CD8-positive, alpha-beta memory T cell (primary cell): ENCODE measurements around the gene MRS2. TPM values are rescaled to one million over a fixed set of nuclear protein-coding genes. Genes with fewer than 3 reads are reported as not detected.
"Not testable (repeated sequence)": the region's sequence is repeated elsewhere in the genome, so short reads cannot be mapped to it uniquely, and the experiment has no call there.

ENCODE experiments used
- CTCF ChIA-PET: fragments of 350-600 bp; sonication (Branson Sonifier 250); formaldehyde crosslinking; loops from one replicate; lab custom pipeline; 2021; ENCODE audit warnings: antibody characterized with exemption; lab: Charles Lee
- POLR2A ChIA-PET: fragments of 350-600 bp; sonication (Branson Sonifier 250); formaldehyde crosslinking; loops from one replicate; lab custom pipeline; 2021; ENCODE audit warnings: antibody characterized with exemption; lab: Charles Lee
- DNase-seq, 5 donors: peaks; one replicate each; pipeline versions ENCODE4 v3.0.0 to v3.0.0-alpha.2; 2020 to 2022; ENCODE audit warnings: mixed read lengths in 1 of 5
- H3K27ac ChIP-seq: one replicate; pipeline ENCODE4 v1.7.0; 2013; ENCODE audit warnings: low read depth, mild to moderate bottlenecking, low read length, moderate library complexity
- H3K27me3 ChIP-seq: 2 replicates; pipeline ENCODE4 v1.7.0; 2013; ENCODE audit warnings: low read length, mild to moderate bottlenecking; ENCODE audit not compliant: insufficient read depth, poor library complexity, severe bottlenecking
- H3K36me3 ChIP-seq: 2 replicates; pipeline ENCODE4 v1.7.0; 2013; ENCODE audit warnings: mild to moderate bottlenecking, low read length, moderate library complexity; ENCODE audit not compliant: insufficient read depth
- H3K4me1 ChIP-seq: 2 replicates; pipeline ENCODE4 v1.7.0; 2013; ENCODE audit warnings: mild to moderate bottlenecking, low read length, moderate library complexity; ENCODE audit not compliant: insufficient read depth
- H3K4me3 ChIP-seq: 2 replicates; pipeline ENCODE4 v1.7.0; 2013; ENCODE audit warnings: mild to moderate bottlenecking, low read length
- H3K9me3 ChIP-seq: 2 replicates; pipeline ENCODE4 v1.7.0; 2013; ENCODE audit warnings: mild to moderate bottlenecking, low read length
- H3K27ac Mint-ChIP-seq, 8 donors: one replicate each; pipeline ENCODE4 v1.8.0; 2020 to 2021; ENCODE audit warnings: mixed read lengths in 8 of 8, mild to moderate bottlenecking in 6 of 8, inconsistent platforms in 3 of 8, moderate library complexity in 3 of 8
- H3K27me3 Mint-ChIP-seq, 2 donors: one replicate each; pipeline ENCODE4 v1.8.0; 2020 to 2021; ENCODE audit warnings: mixed read lengths in 2 of 2, mild to moderate bottlenecking in 1 of 2, moderate library complexity in 1 of 2
- H3K36me3 Mint-ChIP-seq, 3 donors: one replicate each; pipeline ENCODE4 v1.8.0; 2020 to 2021; ENCODE audit warnings: mixed read lengths in 3 of 3, inconsistent platforms in 1 of 3, mild to moderate bottlenecking in 1 of 3
- H3K4me1 Mint-ChIP-seq, 3 donors: one replicate each; pipeline ENCODE4 v1.8.0; 2020 to 2021; ENCODE audit warnings: mixed read lengths in 3 of 3, inconsistent platforms in 1 of 3, mild to moderate bottlenecking in 1 of 3
- H3K4me3 Mint-ChIP-seq, 7 donors: one replicate each; pipeline ENCODE4 v1.8.0; 2020 to 2021; ENCODE audit warnings: mixed read lengths in 7 of 7, mild to moderate bottlenecking in 6 of 7, moderate library complexity in 4 of 7, inconsistent platforms in 2 of 7
- H3K9me3 Mint-ChIP-seq, 5 donors: one replicate each; pipeline ENCODE4 v1.8.0; 2020 to 2022; ENCODE audit warnings: mixed read lengths in 5 of 5, mild to moderate bottlenecking in 3 of 5, moderate library complexity in 2 of 5, inconsistent platforms in 1 of 5
- polyA plus RNA-seq: library from polyadenylated mRNA; unstranded; fragments of 300-500 nt; fragmentation: Illumina TruSeq; gene quantifications from one replicate; pipeline ENCODE4 v1.2.3, GENCODE V29; 2021
- total RNA-seq, 2 experiments: library from RNA; stranded (reverse); gene quantifications; one replicate each; pipeline ENCODE4 v1.2.3, GENCODE V29; 2021

MRS2 gene
- total and polyA plus RNA-seq, 3 experiments from 2014 or later = 17.4 to 31.5 (median 30.1) TPM

GRCh38 chr6:24382220-24382540 lies 20.6 kb upstream of the MRS2 start:
- Mint-ChIP-seq H3K9me3 (peaks cover 0 to 3% (median 0%) of the 10 kb centered on the region in 5 donors), H3K36me3 (no peaks in the 10 kb centered on the region), H3K4me3 (no peak overlapping the region), H3K27me3 (peaks cover 6 to 30% of the 10 kb centered on the region in 2 donors), H3K4me1 (peaks cover 0 to 2% (median 0%) of the 10 kb centered on the region in 3 donors), H3K27ac (no peak overlapping the region)
- Histone ChIP-seq H3K27me3 (no peaks in the 10 kb centered on the region), H3K9me3 (no peaks in the 10 kb centered on the region), H3K4me1 (no peaks in the 10 kb centered on the region), H3K36me3 (no peaks in the 10 kb centered on the region), H3K27ac (no peak overlapping the region), H3K4me3 (no peak overlapping the region)
- DNase-seq = no peak
- CTCF ChIA-PET = no interaction called here
- POLR2A ChIA-PET = no interaction called here

DNA sequence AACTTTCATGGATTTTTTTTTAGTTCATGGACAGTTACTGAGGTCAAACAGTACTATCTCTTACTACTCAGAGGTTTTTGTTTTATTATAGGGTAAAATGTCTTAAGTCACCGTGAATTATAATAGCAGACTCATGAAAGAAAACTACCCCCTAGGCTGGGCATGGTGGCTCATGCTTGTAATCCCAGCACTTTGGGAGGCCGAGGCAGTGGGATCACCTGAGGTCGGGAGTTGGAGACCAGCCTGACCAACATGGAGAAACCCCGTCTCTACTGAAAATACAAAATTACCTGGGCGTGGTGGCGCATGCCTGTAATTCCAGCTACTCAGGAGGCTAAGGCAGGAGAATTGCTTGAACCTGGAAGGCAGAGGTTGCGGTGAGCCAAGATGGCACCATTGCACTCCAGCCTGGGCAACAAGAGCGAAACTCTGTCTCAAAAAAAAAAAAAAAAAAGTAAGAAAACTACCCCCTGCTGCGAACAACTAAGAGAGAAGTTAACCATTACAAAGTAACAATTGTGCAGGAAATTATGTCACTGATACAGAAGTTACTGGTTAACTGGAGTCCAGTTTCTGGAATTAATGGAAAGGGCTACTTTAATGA lies 19.7 kb upstream of the MRS2 start:
- peaks cover 5 to 32% of the 10 kb centered on the region in 2 donors for H3K27me3 Mint-ChIP-seq
- H3K27ac Mint-ChIP-seq, H3K4me3 Mint-ChIP-seq, H3K4me1 ChIP-seq, DNase-seq, CTCF ChIA-PET, H3K27me3 ChIP-seq, POLR2A ChIA-PET, H3K9me3 ChIP-seq, H3K36me3 ChIP-seq, H3K9me3 Mint-ChIP-seq, H3K27ac ChIP-seq, H3K4me3 ChIP-seq, H3K36me3 Mint-ChIP-seq, H3K4me1 Mint-ChIP-seq: not testable (repeated sequence)

- H3K27me3 ChIP-seq, POLR2A ChIA-PET, H3K9me3 ChIP-seq, H3K9me3 Mint-ChIP-seq, H3K4me3 ChIP-seq, H3K4me1 Mint-ChIP-seq, CTCF ChIA-PET, H3K36me3 ChIP-seq, H3K36me3 Mint-ChIP-seq, H3K4me1 ChIP-seq, H3K4me3 Mint-ChIP-seq, DNase-seq, H3K27ac ChIP-seq: not testable (repeated sequence)
- H3K27me3 Mint-ChIP-seq = peaks cover 2 to 32% of the 10 kb centered on the region in 2 donors
- peak overlapping the region in 1 of 8 donors; percentile 66 for H3K27ac Mint-ChIP-seq
Observed at GRCh38 chr6:24384369-24385130, 18.2 kb upstream of the MRS2 start.

GRCh38 chr6:24385536-24386269 lies 17.0 kb upstream of the MRS2 start:
- Histone ChIP-seq H3K27ac (no peak overlapping the region), H3K27me3 (no peaks in the 10 kb centered on the region), H3K4me1 (no peaks in the 10 kb centered on the region), H3K36me3 (no peaks in the 10 kb centered on the region), H3K9me3 (no peaks in the 10 kb centered on the region), H3K4me3 (no peak overlapping the region)
- no peak overlapping the region for H3K4me3 Mint-ChIP-seq
- ChIA-PET POLR2A (no interaction called here), CTCF (no interaction called here)
- no peak for DNase-seq
- no peaks in the 10 kb centered on the region for H3K36me3 Mint-ChIP-seq
- peaks cover 2 to 32% of the 10 kb centered on the region in 2 donors for H3K27me3 Mint-ChIP-seq
- peaks cover 0 to 2% (median 0%) of the 10 kb centered on the region in 3 donors for H3K4me1 Mint-ChIP-seq
- no peaks in the 10 kb centered on the region for H3K9me3 Mint-ChIP-seq
- H3K27ac Mint-ChIP-seq = no peak overlapping the region

GRCh38 chr6:24387818-24388217 lies 14.9 kb upstream of the MRS2 start:
- ChIA-PET CTCF (no interaction called here), POLR2A (no interaction called here)
- no peak for DNase-seq
- H3K27ac Mint-ChIP-seq = no peak overlapping the region
- Histone ChIP-seq H3K9me3 (no peaks in the 10 kb centered on the region), H3K36me3 (no peaks in the 10 kb centered on the region), H3K27me3 (no peaks in the 10 kb centered on the region), H3K4me1 (no peaks in the 10 kb centered on the region), H3K27ac (no peak overlapping the region), H3K4me3 (no peak overlapping the region)
- no peak overlapping the region for H3K4me3 Mint-ChIP-seq
- no peaks in the 10 kb centered on the region for H3K9me3 Mint-ChIP-seq
- H3K27me3 Mint-ChIP-seq = peaks cover 2 to 32% of the 10 kb centered on the region in 2 donors
- no peaks in the 10 kb centered on the region for H3K36me3 Mint-ChIP-seq
- no peaks in the 10 kb centered on the region for H3K4me1 Mint-ChIP-seq

DNA sequence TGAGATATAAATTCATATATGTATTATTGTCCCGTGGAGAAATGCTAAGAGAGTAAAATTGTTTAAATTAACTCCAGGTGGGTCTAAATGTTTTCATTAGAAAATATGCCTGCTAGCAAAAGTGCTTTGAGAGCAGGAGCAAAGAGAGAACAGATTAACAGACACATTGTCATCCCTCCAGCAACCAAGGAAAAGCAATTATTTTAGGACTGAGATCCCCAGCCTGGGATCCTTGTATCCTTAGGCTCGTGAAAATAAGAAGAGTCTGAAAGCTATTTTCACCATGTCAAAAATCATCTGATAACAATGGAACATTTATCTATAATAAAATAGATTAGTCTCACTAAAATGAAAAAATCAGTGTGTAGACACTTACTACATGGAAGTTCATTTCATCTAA lies 11.5 kb upstream of the MRS2 start:
- H3K27me3 ChIP-seq = no peaks in the 10 kb centered on the region
- POLR2A ChIA-PET = no interaction called here
- H3K36me3 ChIP-seq = no peaks in the 10 kb centered on the region
- H3K36me3 Mint-ChIP-seq = no peaks in the 10 kb centered on the region
- H3K4me1 Mint-ChIP-seq = no peaks in the 10 kb centered on the region
- H3K27me3 Mint-ChIP-seq = peaks cover 6 to 21% of the 10 kb centered on the region in 2 donors
- no peaks in the 10 kb centered on the region for H3K9me3 Mint-ChIP-seq
- no peak overlapping the region for H3K27ac Mint-ChIP-seq
- H3K4me1 ChIP-seq = no peaks in the 10 kb centered on the region
- H3K27ac ChIP-seq = no peak overlapping the region
- no peak for DNase-seq
- no peak overlapping the region for H3K4me3 ChIP-seq
- H3K4me3 Mint-ChIP-seq = no peak overlapping the region
- no peaks in the 10 kb centered on the region for H3K9me3 ChIP-seq
- CTCF ChIA-PET = interaction anchor here (0.9 kb wide), 1 partner anchor 41 kb away, joined by 3 read pairs; no protein-coding TSS in a partner anchor

- Histone ChIP-seq H3K9me3 (no peaks in the 10 kb centered on the region), H3K27ac (no peak overlapping the region), H3K4me3 (no peak overlapping the region), H3K27me3 (no peaks in the 10 kb centered on the region), H3K36me3 (no peaks in the 10 kb centered on the region), H3K4me1 (no peaks in the 10 kb centered on the region)
- Mint-ChIP-seq H3K4me1 (no peaks in the 10 kb centered on the region), H3K27ac (no peak overlapping the region), H3K4me3 (no peak overlapping the region), H3K36me3 (no peaks in the 10 kb centered on the region), H3K27me3 (peaks cover 10 to 25% of the 10 kb centered on the region in 2 donors), H3K9me3 (peaks cover 0 to 2% (median 0%) of the 10 kb centered on the region in 5 donors)
- no peak for DNase-seq
- ChIA-PET POLR2A (no interaction called here), CTCF (interaction anchor here (0.9 kb wide), 1 partner anchor 40 kb away, joined by 3 read pairs; no protein-coding TSS in a partner anchor)
Observed at GRCh38 chr6:24391756-24392405, 10.9 kb upstream of the MRS2 start.
